Measurements from ENCODE around the gene WNT8B.
A peak's percentile ranks its signal among the peaks of the same experiment; 100 is the strongest.

WNT8B gene

GRCh38 chr10:100519311-100520051 lies 56.7 kb downstream of the WNT8B start, which contains the start of gene SEC31B:
SEC31B (minus strand) TSS chr10:100519861; CDS start chr10:100516952, 2,909 bp downstream.
- no peak for DNase-seq (ENCODE audit: low read depth in 2 of 2)

DNA sequence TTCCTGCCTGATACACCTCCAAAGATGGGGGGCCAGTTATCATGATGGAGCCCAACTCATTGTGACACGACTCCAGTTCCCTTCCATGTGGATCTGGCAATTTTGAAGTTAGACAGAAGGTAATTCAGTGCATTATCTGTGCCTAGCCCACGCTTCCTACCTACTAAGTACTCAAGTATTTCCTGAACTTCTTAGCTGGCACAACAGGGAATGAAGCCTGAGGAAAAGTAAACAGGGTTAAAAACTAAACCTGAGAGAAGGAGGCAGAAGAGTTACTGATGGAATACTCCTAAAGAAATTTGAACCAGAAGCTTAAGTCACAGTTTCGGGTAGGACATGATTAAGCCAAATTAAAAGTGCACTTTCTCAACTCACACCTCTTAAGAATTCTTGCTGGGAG lies 58.0 kb downstream of the WNT8B start:
- no peak for DNase-seq (ENCODE audit: low read depth in 2 of 2)

- no peak for DNase-seq (ENCODE audit: low read depth in 2 of 2)
Measured at GRCh38 chr10:100522107-100522801, 59.4 kb downstream of the WNT8B start.

DNA sequence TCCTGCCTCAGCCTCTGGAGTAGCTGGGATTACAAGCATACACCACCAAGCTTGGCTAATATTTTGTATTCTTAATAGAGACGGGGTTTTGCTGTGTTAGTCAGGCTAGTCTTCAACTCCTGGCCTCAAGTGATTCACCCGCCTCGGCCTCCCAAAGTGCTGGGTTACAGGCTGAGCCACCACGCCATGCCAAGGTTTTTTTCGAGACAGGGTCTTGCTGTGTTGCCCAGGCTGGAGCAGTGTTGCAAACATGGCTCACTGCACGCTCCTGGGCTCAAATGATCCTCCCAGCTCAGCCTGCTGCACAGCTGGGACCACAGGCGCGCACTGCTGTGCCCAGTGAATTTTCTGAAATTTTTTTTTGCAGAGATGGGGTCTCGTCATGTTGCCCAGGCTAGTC lies 60.1 kb downstream of the WNT8B start:
- DNase-seq (ENCODE audit: low read depth in 2 of 2), result no peak

DNA sequence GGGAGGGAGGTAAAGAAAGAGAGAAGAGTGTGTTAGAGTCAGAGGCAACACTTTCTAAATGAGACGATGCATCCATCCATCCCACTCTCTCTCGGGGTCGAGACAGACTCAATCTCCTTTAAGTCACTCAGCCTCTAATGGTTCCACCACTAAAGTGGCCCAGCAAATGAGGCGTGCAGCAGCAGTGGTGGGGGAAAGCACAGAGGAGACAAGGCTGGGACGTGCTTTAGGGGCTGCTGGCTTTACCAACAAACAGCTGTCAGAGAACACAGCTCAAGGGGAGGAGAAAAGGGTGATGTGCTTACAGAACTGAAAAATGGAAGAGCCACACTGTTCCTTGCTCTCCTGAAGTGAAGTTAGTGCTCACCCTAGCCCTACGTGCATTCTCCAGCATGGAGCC lies 61.4 kb downstream of the WNT8B start:
- DNase-seq (ENCODE audit: low read depth in 2 of 2), result no peak

- no peak for DNase-seq (ENCODE audit: low read depth in 2 of 2)
Measured at GRCh38 chr10:100524638-100525037, 61.8 kb downstream of the WNT8B start.

DNA sequence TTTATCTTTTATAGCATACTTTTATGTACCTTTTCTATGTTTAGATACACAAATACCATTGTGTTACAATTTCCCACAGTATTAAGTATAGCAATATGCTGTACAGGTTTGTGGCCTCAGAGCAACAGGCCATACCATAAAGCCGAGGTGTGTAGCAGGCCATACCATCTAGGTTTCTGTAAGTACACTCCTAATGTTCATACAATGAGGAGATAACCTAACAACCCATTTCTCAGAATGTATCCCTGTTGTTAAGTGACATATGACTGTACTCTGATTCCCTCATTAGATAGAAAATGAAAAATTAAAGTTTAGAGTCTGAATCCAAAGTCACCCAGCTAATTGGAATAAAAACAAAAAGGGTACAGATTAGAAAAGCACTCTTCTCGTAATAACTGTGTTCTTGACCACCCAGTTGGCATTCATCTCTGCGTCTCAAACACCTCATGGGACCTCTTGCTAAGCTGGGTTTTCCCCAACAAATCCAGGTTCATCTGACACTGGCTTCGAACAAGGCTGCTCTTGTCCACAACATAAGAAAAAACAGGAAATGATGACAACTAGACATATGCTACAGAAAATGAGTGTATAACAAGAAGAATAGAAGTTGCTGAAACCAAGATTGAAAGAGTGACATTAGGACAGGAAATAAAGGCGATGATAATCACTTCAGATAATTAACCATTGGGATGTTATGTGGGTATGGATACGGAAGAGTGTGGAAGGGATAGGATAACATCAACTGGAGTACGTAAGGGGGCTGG lies 65.5 kb downstream of the WNT8B start:
- no peak for DNase-seq (ENCODE audit: low read depth in 2 of 2)

DNA sequence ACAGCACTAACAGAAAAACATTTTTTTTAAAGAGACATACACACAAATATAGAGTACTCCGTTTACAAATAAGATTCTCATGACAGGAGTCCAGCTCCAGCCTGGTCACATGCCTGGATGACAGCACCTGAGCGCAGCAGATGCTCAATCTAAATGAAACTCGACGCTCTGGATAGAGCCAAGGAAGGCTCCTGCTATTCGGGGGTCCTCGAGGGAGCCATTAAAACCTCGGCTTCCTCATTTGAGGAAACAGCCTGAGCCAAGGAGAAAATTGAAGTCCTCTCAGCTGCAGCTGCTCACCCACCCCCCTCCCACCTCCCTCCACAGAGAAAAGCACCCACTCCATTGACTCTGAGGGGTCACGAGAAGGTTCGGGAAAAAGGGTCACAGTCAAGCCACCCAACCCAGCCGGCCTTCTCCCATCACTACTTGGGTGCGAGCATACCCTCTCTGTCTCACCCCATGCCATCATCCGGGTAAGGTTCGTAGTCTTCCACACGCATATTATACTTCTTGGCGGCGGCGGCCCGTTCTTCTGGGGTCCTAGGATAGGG lies 66.2 kb downstream of the WNT8B start:
- DNase-seq (ENCODE audit: low read depth in 2 of 2), result no peak

DNA sequence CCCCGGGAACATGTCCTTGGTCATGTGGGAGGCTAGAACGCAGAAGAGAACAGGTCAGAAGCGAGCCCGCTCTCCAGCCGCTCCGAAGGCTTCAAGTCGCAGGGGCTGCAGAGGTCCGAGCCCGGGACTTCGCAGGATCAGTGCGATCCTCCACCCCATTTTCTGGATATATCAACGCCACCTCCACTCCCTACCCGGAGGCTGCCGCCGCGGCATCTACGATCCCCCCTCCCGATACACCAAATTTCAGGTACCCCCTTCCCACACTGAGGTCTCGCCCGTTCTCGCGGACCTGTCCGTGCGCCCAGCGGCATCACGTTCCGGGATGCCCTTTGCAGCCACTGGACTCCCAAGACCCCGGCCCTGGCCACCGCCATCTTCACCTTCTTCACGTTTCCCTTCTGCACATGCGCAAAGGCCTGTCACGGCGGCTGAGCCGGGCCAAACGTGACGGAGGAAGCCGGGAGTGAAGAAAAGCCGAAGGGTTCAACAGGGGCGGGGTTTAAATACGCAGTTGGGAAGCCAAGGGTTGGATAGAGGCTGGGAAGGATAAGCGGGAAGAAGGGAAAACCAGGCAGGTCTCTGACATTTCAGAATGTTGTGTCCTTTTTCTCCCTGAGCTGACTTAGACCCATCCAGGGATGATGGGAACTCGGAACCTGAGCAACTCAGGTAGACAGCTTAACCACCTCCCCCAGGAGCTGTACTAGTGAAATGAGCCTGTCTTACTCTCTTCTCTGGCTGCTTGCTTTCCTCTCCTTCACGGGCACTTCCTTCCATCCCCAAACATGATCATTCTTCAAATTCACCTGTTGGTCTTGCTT lies 66.9 kb downstream of the WNT8B start, which contains the start of gene NDUFB8:
TSS of gene NDUFB8 (minus strand) at position 397 of the 824 bp plus-strand sequence. CDS start at position 377, 20 bp downstream.
- DNase-seq (ENCODE audit: low read depth in 2 of 2), result peak; percentile 54 to 57

DNA sequence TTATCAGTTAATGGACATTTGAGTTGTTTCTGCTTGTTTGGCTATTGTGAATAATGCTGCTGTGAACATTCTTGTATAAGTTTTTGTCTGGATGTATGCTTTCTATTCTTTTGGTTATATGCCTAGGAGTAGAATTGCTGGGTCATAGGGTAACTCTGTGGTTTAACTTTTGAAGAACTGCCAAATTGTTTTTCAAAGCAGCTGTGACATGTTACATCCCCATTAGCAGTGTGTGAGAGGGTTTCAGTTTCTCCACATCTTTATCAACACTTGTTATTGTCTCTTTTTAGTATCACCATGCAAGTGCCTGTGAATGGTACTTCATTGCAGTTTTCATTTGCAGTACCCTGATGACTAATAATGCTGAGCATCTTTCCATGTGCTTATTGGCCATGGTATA lies 69.0 kb downstream of the WNT8B start:
- no peak for DNase-seq (ENCODE audit: low read depth in 2 of 2)

All from fibroblast of skin of left biceps (primary cell).